Mammary epithelial cell (primary cell): ENCODE measurements around the gene IGFN1.

Experiments
- EZH2 ChIP-seq: IDR thresholded peaks from 2 replicates; pipeline ENCODE4 v1.6.1; 2012; ENCODE audit warnings: low read length, inconsistent platforms, borderline replicate concordance
- TF ChIP-seq, protein P1 (sequence below), 2 donors: IDR thresholded peaks in 1 of 2; conservative IDR thresholded peaks in 1 of 2; 2 replicates each; pipeline ENCODE4 v1.5.1; 2011 to 2012; ENCODE audit warnings: inconsistent platforms in 2 of 2, low read length in 2 of 2, mild to moderate bottlenecking in 2 of 2, control low read depth in 1 of 2, low read depth in 1 of 2; ENCODE audit not compliant: insufficient read depth in 1 of 2; ENCODE audit errors: extremely low read depth in 1 of 2

- TF ChIP-seq, protein P1, sequence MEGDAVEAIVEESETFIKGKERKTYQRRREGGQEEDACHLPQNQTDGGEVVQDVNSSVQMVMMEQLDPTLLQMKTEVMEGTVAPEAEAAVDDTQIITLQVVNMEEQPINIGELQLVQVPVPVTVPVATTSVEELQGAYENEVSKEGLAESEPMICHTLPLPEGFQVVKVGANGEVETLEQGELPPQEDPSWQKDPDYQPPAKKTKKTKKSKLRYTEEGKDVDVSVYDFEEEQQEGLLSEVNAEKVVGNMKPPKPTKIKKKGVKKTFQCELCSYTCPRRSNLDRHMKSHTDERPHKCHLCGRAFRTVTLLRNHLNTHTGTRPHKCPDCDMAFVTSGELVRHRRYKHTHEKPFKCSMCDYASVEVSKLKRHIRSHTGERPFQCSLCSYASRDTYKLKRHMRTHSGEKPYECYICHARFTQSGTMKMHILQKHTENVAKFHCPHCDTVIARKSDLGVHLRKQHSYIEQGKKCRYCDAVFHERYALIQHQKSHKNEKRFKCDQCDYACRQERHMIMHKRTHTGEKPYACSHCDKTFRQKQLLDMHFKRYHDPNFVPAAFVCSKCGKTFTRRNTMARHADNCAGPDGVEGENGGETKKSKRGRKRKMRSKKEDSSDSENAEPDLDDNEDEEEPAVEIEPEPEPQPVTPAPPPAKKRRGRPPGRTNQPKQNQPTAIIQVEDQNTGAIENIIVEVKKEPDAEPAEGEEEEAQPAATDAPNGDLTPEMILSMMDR (conservative IDR thresholded peaks at IDR 0.05 in 1 of 2, IDR thresholded peaks at IDR 0.05 in 1 of 2; ENCODE audit: extremely low read depth in 1 of 2, insufficient read depth in 1 of 2, low read depth in 1 of 2, low read length in 2 of 2): no peak
- TF ChIP-seq EZH2: no peak
Measured at GRCh38 chr1:201260236-201260590, 69.6 kb downstream of the IGFN1 start.
